CD4-positive, alpha-beta T cell treated with Interleukin-4 for 1 hour (primary cell): ENCODE results near the gene PRDM10.

Experiments
- DNase-seq, 2 donors: peaks; one replicate each; pipeline ENCODE4 v3.0.0-alpha.2; 2020 to 2022

Gene PRDM10

GRCh38 chr11:130008326-130008725, 5.7 kb upstream of the PRDM10 start:
- DNase-seq, result no peak

GRCh38 chr11:130006929-130007328, 4.3 kb upstream of the PRDM10 start:
- no peak for DNase-seq

GRCh38 chr11:130003717-130004001, 1.0 kb upstream of the PRDM10 start:
- DNase-seq, result no peak

GRCh38 chr11:130002846-130003716, 446 bp upstream of the PRDM10 start:
- DNase-seq, result peak; percentile 96 to 97

GRCh38 chr11:130001461-130002351, 929 bp downstream of the PRDM10 start:
- DNase-seq, result peak in 1 of 2 donors; percentile 28

- DNase-seq, result no peak
Measured at GRCh38 chr11:130000552-130001176, 2.0 kb downstream of the PRDM10 start.

- DNase-seq, result no peak
Measured at GRCh38 chr11:129999407-129999806, 3.2 kb downstream of the PRDM10 start.

- DNase-seq, result no peak
Measured at GRCh38 chr11:129998905-129999304, 3.7 kb downstream of the PRDM10 start.

- DNase-seq, result no peak
Measured at GRCh38 chr11:129998107-129998506, 4.5 kb downstream of the PRDM10 start.

GRCh38 chr11:129997513-129997912, 5.1 kb downstream of the PRDM10 start:
- DNase-seq, result no peak

- no peak for DNase-seq
Measured at GRCh38 chr11:129996113-129996870, 6.3 kb downstream of the PRDM10 start.

- DNase-seq, result no peak
Measured at GRCh38 chr11:129995163-129995562, 7.5 kb downstream of the PRDM10 start.

- DNase-seq, result peak; percentile 44 to 48
Measured at GRCh38 chr11:129992161-129992944, 10.3 kb downstream of the PRDM10 start.

GRCh38 chr11:129989149-129989813, 13.4 kb downstream of the PRDM10 start:
- DNase-seq, result no peak

- no peak for DNase-seq
Measured at GRCh38 chr11:129987950-129988349, 14.7 kb downstream of the PRDM10 start.

- DNase-seq, result no peak
Measured at GRCh38 chr11:129985823-129986222, 16.8 kb downstream of the PRDM10 start.

GRCh38 chr11:129980086-129980485, 22.5 kb downstream of the PRDM10 start:
- DNase-seq, result no peak

- DNase-seq, result no peak
Measured at GRCh38 chr11:129979046-129979605, 23.5 kb downstream of the PRDM10 start.

GRCh38 chr11:129978447-129978846, 24.2 kb downstream of the PRDM10 start:
- no peak for DNase-seq

- DNase-seq, result no peak
Measured at GRCh38 chr11:129976328-129976727, 26.3 kb downstream of the PRDM10 start.

- no peak for DNase-seq
Measured at GRCh38 chr11:129975543-129975942, 27.1 kb downstream of the PRDM10 start.
